ENCODE results near the gene BAK1.
A peak's percentile ranks its signal among the peaks of the same experiment; 100 is the strongest.

The BAK1 gene

DNA sequence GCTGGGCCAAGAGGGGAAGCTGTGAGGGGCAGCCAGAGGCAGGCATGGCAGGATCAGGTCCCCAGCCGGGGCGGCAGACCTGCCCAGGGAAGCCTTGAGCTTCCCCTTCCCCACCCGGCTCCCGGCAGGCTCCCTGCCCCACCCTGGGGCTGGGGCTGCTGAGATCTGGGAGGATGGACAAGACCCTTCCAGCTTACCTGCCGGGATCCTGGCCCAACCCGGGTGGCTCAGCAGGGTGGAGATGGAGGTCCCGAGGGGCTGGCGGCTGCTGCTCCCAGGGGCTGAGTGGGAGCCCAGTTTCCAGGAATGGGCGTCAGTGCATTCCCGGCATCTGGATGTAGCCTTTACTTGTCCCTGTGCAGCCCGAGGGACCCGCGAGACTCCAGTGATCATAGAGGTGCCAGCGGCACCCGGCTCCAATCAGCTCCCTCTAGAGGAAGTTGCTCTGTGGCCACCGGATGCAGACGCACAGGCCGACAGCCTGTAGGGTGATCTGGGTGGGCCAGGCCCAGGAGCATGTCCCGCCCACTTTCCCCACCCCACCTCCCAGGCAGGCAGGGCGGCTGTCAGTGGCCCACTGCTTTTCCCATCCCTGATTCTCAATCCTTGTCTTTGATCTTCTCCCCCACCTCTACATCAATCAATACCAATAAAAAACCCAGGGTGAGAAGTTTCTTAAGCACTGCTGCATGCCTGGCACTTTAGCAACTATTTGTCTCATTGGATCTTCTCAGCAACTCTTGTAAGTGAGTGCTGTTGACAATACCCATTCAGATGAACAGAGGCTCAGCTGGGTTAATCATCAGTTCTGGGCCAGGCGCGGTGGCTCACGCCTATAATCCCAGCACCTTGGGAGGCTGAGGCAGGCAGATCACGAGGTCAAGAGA, at the start of gene BAK1:
Gene BAK1 (minus strand): TSS at position 449 of the 887 bp plus-strand sequence. CDS start 2,672 bp downstream, outside the sequence.
- H3K36me3 Mint-ChIP-seq: peaks cover 4% of the 10 kb centered on the region

GRCh38 chr6:33628401-33628964, 48.4 kb upstream of the BAK1 start:
- Mint-ChIP-seq H3K4me3 (no peak overlapping the region), H3K27me3 (no peaks in the 10 kb centered on the region), H3K4me1 (peaks cover 62% of the 10 kb centered on the region), H3K36me3 (peaks cover 8% of the 10 kb centered on the region), H3K9me3 (no peaks in the 10 kb centered on the region), H3K27ac (no peak overlapping the region)

More for the DNA sequence above, at the start of gene BAK1:
- peak within 1 kb of the TSS; percentile 98 for H3K27ac Mint-ChIP-seq
- H3K4me3 Mint-ChIP-seq: peak within 1 kb of the TSS; percentile 97
- peaks cover 32% of the 10 kb centered on the region for H3K4me1 Mint-ChIP-seq
- no peaks in the 10 kb centered on the region for H3K27me3 Mint-ChIP-seq
- no peaks in the 10 kb centered on the region for H3K9me3 Mint-ChIP-seq

- Mint-ChIP-seq H3K27ac (peak overlapping the region; percentile 17), H3K4me3 (peak overlapping the region; percentile 42), H3K36me3 (peaks cover 8% of the 10 kb centered on the region), H3K4me1 (peaks cover 64% of the 10 kb centered on the region), H3K9me3 (no peaks in the 10 kb centered on the region), H3K27me3 (no peaks in the 10 kb centered on the region)
Measured at GRCh38 chr6:33627876-33628275, 47.8 kb upstream of the BAK1 start.

DNA sequence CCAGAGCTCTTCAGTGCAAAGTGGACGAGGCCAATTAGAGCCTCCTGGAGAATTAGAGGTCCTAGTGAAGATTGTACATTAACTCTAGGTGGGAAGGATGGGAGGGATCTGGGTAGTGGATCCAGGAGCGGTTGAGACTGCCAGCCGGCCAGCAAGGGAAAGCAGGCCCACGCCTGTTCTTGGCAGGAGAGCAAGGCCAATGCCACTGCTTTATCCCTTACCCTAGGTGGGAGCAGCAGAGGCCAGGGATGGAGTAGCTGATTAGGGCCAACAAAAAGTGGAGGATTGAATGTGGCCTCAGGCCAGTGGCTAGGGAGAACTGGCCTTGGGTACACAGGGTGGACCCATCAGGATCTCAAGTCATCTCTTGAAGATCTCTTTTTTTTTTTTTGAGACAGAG, 44.8 kb upstream of the BAK1 start:
- Mint-ChIP-seq H3K27me3 (no peaks in the 10 kb centered on the region), H3K36me3 (peaks cover 3% of the 10 kb centered on the region), H3K4me1 (peaks cover 54% of the 10 kb centered on the region), H3K27ac (no peak overlapping the region), H3K9me3 (no peaks in the 10 kb centered on the region), H3K4me3 (no peak overlapping the region)

DNA sequence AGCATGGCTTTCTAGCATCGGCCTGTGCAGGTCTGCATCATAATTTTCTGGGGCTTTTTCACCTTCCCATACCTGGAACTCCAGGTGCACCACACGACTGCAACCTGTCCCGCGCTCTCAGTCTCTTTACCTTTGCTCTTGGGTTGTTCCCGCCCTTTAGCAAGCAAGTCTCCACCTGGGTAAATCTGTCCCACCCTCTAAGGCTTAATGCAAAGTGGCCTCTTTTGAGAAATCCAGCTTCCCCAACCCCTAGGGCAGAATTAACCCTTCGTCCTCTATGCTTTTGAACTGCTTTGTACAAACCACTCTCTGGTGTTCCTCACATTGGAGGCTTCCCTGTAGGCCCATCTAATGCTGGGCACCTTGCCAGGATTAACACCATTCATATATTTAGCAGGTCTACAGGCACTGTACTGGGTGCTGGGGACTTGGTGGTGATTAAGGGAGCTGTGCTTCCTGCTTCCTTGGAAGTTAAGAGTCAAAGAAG, 43.9 kb upstream of the BAK1 start:
- H3K9me3 Mint-ChIP-seq: no peaks in the 10 kb centered on the region
- H3K27me3 Mint-ChIP-seq: no peaks in the 10 kb centered on the region
- H3K4me1 Mint-ChIP-seq: peaks cover 58% of the 10 kb centered on the region
- H3K36me3 Mint-ChIP-seq: peaks cover 3% of the 10 kb centered on the region
- H3K4me3 Mint-ChIP-seq: peak overlapping the region; percentile 92
- no peak overlapping the region for H3K27ac Mint-ChIP-seq

- peaks cover 49% of the 10 kb centered on the region for H3K4me1 Mint-ChIP-seq
- H3K36me3 Mint-ChIP-seq: peaks cover 3% of the 10 kb centered on the region
- H3K4me3 Mint-ChIP-seq: peak overlapping the region; percentile 92
- no peak overlapping the region for H3K27ac Mint-ChIP-seq
- H3K9me3 Mint-ChIP-seq: no peaks in the 10 kb centered on the region
- H3K27me3 Mint-ChIP-seq: no peaks in the 10 kb centered on the region
Measured at GRCh38 chr6:33622456-33623431, 42.7 kb upstream of the BAK1 start.

- no peaks in the 10 kb centered on the region for H3K9me3 Mint-ChIP-seq
- H3K36me3 Mint-ChIP-seq: peaks cover 3% of the 10 kb centered on the region
- H3K27ac Mint-ChIP-seq: peak overlapping the region; percentile 82
- H3K27me3 Mint-ChIP-seq: no peaks in the 10 kb centered on the region
- peak overlapping the region; percentile 92 for H3K4me3 Mint-ChIP-seq
- H3K4me1 Mint-ChIP-seq: peaks cover 47% of the 10 kb centered on the region
Measured at GRCh38 chr6:33621711-33622388, 41.8 kb upstream of the BAK1 start.

- Mint-ChIP-seq H3K36me3 (peaks cover 3% of the 10 kb centered on the region), H3K27ac (peak within 1 kb of the TSS; percentile 82), H3K27me3 (no peaks in the 10 kb centered on the region), H3K9me3 (no peaks in the 10 kb centered on the region), H3K4me3 (peak within 1 kb of the TSS; percentile 95), H3K4me1 (peaks cover 48% of the 10 kb centered on the region)
Measured at GRCh38 chr6:33620856-33621710, 41.0 kb upstream of the BAK1 start, which contains the start of gene ITPR3. ITPR3 (plus strand) TSS chr6:33621322; CDS start chr6:33621603, 281 bp downstream.

- H3K4me3 Mint-ChIP-seq: peak overlapping the region; percentile 95
- H3K9me3 Mint-ChIP-seq: no peaks in the 10 kb centered on the region
- H3K36me3 Mint-ChIP-seq: peaks cover 3% of the 10 kb centered on the region
- H3K27me3 Mint-ChIP-seq: no peaks in the 10 kb centered on the region
- H3K4me1 Mint-ChIP-seq: peaks cover 44% of the 10 kb centered on the region
- H3K27ac Mint-ChIP-seq: peak overlapping the region; percentile 55
Measured at GRCh38 chr6:33620158-33620855, 40.2 kb upstream of the BAK1 start.

- Mint-ChIP-seq H3K36me3 (peaks cover 3% of the 10 kb centered on the region), H3K27ac (peak overlapping the region; percentile 17), H3K27me3 (no peaks in the 10 kb centered on the region), H3K9me3 (no peaks in the 10 kb centered on the region), H3K4me1 (peaks cover 37% of the 10 kb centered on the region), H3K4me3 (peak overlapping the region; percentile 95)
Measured at GRCh38 chr6:33619166-33619840, 39.2 kb upstream of the BAK1 start.

- no peak overlapping the region for H3K27ac Mint-ChIP-seq
- no peak overlapping the region for H3K4me3 Mint-ChIP-seq
- H3K27me3 Mint-ChIP-seq: no peaks in the 10 kb centered on the region
- H3K4me1 Mint-ChIP-seq: peaks cover 15% of the 10 kb centered on the region
- no peaks in the 10 kb centered on the region for H3K9me3 Mint-ChIP-seq
- H3K36me3 Mint-ChIP-seq: no peaks in the 10 kb centered on the region
Measured at GRCh38 chr6:33616913-33617312, 36.8 kb upstream of the BAK1 start.

GRCh38 chr6:33616113-33616512, 36.0 kb upstream of the BAK1 start:
- no peaks in the 10 kb centered on the region for H3K27me3 Mint-ChIP-seq
- peaks cover 14% of the 10 kb centered on the region for H3K4me1 Mint-ChIP-seq
- H3K9me3 Mint-ChIP-seq: no peaks in the 10 kb centered on the region
- H3K4me3 Mint-ChIP-seq: no peak overlapping the region
- H3K27ac Mint-ChIP-seq: no peak overlapping the region
- H3K36me3 Mint-ChIP-seq: no peaks in the 10 kb centered on the region

DNA sequence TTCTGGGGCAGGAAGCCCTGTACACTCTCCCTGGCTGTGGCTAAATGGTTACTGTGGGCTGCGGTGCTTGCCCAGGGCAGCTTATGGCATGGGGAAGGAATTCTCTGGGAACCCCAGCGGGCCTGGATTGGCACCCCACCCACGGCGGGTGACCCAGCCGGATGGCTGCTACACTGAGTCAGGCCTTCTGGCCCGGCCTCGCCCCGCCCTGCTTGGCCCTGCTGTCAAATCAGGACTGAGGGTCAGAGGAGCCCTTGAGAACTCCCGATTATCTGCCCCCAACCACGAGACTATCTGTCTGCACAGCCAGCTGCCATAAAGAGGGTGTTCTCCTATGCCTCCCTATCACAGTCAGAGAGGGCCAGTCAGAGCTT, 33.7 kb upstream of the BAK1 start:
- no peaks in the 10 kb centered on the region for H3K36me3 Mint-ChIP-seq
- H3K27ac Mint-ChIP-seq: peak overlapping the region; percentile 51
- no peaks in the 10 kb centered on the region for H3K27me3 Mint-ChIP-seq
- H3K9me3 Mint-ChIP-seq: no peaks in the 10 kb centered on the region
- H3K4me3 Mint-ChIP-seq: no peak overlapping the region
- H3K4me1 Mint-ChIP-seq: peaks cover 4% of the 10 kb centered on the region

All from activated naive CD4-positive, alpha-beta T cell treated with anti-CD3 and anti-CD28 coated beads, Interleukin-2, amount 50 U/mL, for 24 hours (primary cell).